Endothelial cell (in vitro differentiated cells): ENCODE measurements around the gene ADAT1. TPM values are rescaled to one million over a fixed set of nuclear protein-coding genes. Genes with fewer than 3 reads are reported as not detected.

ENCODE experiments used
- total RNA-seq: library from RNA; stranded (reverse); fragmentation: NEBNext Ultra II Directional; extraction: Animal tissue kit (Norgen Biotek cat#: 25700); gene quantifications from one replicate; pipeline ENCODE4 v1.2.1, GENCODE V29; 2021; ENCODE audit not compliant: unreplicated experiment

Gene ADAT1
- total RNA-seq, 1 donor from 2014 or later: 137 TPM

Other genes with a start within 250 kb of the ADAT1 start
- 65.7 TPM for gene CFDP1, start 189.8 kb downstream of the ADAT1 start, total RNA-seq
- gene TMEM170A, start 158.6 kb downstream of the ADAT1 start, total RNA-seq: 38.0 TPM
- 5.3 TPM for gene CHST6, start 127.8 kb downstream of the ADAT1 start, total RNA-seq
- gene CHST5, start 87.2 kb downstream of the ADAT1 start, total RNA-seq: 0.13 TPM
- 14.5 TPM for gene TMEM231, start 67.0 kb downstream of the ADAT1 start, total RNA-seq
- gene GABARAPL2, start 56.9 kb downstream of the ADAT1 start, total RNA-seq: 222 TPM
- 161 TPM for gene KARS1, start 24.4 kb upstream of the ADAT1 start, total RNA-seq
- 48.0 TPM for gene TERF2IP, start 24.5 kb upstream of the ADAT1 start, total RNA-seq
- not detected for gene CPHXL2, start 53.7 kb upstream of the ADAT1 start, total RNA-seq
- not detected for gene DUXB, start 78.2 kb upstream of the ADAT1 start, total RNA-seq
- not detected for gene CPHXL, start 103.2 kb upstream of the ADAT1 start, total RNA-seq